HCT116 (cell line): ENCODE results near the gene CLCN4. TPM values are rescaled to one million over a fixed set of nuclear protein-coding genes. Genes with fewer than 3 reads are reported as not detected.

ENCODE experiments used
- ATAC-seq: fragments of 200-7000 bp; cut with Tn5 transposase; 2 replicates; pipeline ENCODE4 v1.9.1; 2020; ENCODE audit warnings: mild to moderate bottlenecking, moderate library complexity
- BruUV-seq: library from RNA; stranded (reverse); fragments of 400-500 nt; replicated peaks from 2 replicates; lab custom pipeline; 2021; lab: Mats Ljungman, UMichigan
- CTCF ChIA-PET: fragments of 300-600 bp; sonication (Branson Sonifier 250); formaldehyde crosslinking; loops from one replicate; lab custom pipeline; 2021; ENCODE audit warnings: antibody characterized with exemption; lab: Charles Lee
- POLR2A ChIA-PET: fragments of 300-600, 350-600 bp; sonication (Branson Sonifier 250); formaldehyde crosslinking; loops from one replicate; lab custom pipeline; 2021; ENCODE audit warnings: antibody characterized with exemption; lab: Charles Lee
- RAD21 ChIA-PET, 2 experiments: fragments of 300-600 bp; sonication (Branson Sonifier 250); formaldehyde crosslinking; loops; one replicate each; lab custom pipeline; 2023; ENCODE audit warnings: low total read pairs in 2 of 2; ENCODE audit not compliant: uncharacterized antibody in 2 of 2, unreplicated experiment in 2 of 2, low non-redundant PET in 1 of 2; lab: Charles Lee
- DNase-seq: peaks from one replicate; pipeline ENCODE4 v3.0.0-alpha.2; 2010; ENCODE audit warnings: low read depth, low spot score
- H2AFZ ChIP-seq: fragments of 200-600 bp; shearing (Covaris generic), sonication (generic); 2 replicates; pipeline ENCODE4 v1.6.1; 2017; ENCODE audit warnings: low read depth, mixed run types, mixed read lengths, antibody characterized with exemption, low read length; ENCODE audit not compliant: poor library complexity, severe bottlenecking
- H3K27ac ChIP-seq: 2 replicates; pipeline ENCODE4 v1.5.1; 2012; ENCODE audit warnings: low read depth, low read length
- H3K27me3 ChIP-seq: fragments of 200-600 bp; sonication (generic); 2 replicates; pipeline ENCODE4 v1.6.1; 2016; ENCODE audit warnings: mixed run types, low read length, mixed read lengths; ENCODE audit not compliant: insufficient read depth
- H3K36me3 ChIP-seq, 2 experiments: fragments of 200-500 bp in 1 of 2; fragments of 200-600 bp in 1 of 2; sonication (Bioruptor generic) in 1 of 2; sonication (generic) in 1 of 2; 2 replicates each; pipeline versions ENCODE4 v1.5.1 to v1.6.1; 2014 to 2016; ENCODE audit warnings: low read length in 2 of 2, inconsistent platforms in 1 of 2, mixed read lengths in 1 of 2, mixed run types in 1 of 2; ENCODE audit not compliant: insufficient read depth in 2 of 2, control insufficient read depth in 1 of 2
- H3K4me1 ChIP-seq, 2 experiments: fragments of 200-600 bp in 1 of 2; sonication (generic) in 1 of 2; 2 replicates each; pipeline versions ENCODE4 v1.5.1 to v1.6.1; 2012 to 2017; ENCODE audit warnings: low read length in 2 of 2, inconsistent platforms in 1 of 2, mild to moderate bottlenecking in 1 of 2, mixed read lengths in 1 of 2, mixed run types in 1 of 2, moderate library complexity in 1 of 2; ENCODE audit not compliant: insufficient read depth in 2 of 2, control insufficient read depth in 1 of 2
- H3K4me2 ChIP-seq: fragments of 200-600 bp; sonication (generic); 2 replicates; pipeline ENCODE4 v1.6.1; 2017; ENCODE audit warnings: mixed run types, low read length, mixed read lengths
- H3K4me3 ChIP-seq, 2 experiments: fragments of 200-600 bp in 1 of 2; sonication (generic) in 1 of 2; replicated peaks in 1 of 2; 2 replicates each; pipeline ENCODE4 v1.5.1; 2011 to 2016; ENCODE audit warnings: low read length in 2 of 2, control low read depth in 1 of 2, low read depth in 1 of 2, mild to moderate bottlenecking in 1 of 2, mixed read lengths in 1 of 2, mixed run types in 1 of 2
- H3K79me2 ChIP-seq: fragments of 200-600 bp; sonication (generic); 2 replicates; pipeline ENCODE4 v1.6.1; 2017; ENCODE audit warnings: mild to moderate bottlenecking, mixed run types, low read length, moderate library complexity, mixed read lengths; ENCODE audit not compliant: insufficient read depth
- H3K9ac ChIP-seq: fragments of 200-600 bp; sonication (generic); 2 replicates; pipeline ENCODE4 v1.6.1; 2016; ENCODE audit warnings: low read length, mixed read lengths
- H3K9me2 ChIP-seq: fragments of 200-600 bp; sonication (generic), shearing (Covaris generic); 2 replicates; pipeline ENCODE4 v1.6.1; 2017; ENCODE audit warnings: mixed run types, mild to moderate bottlenecking, moderate library complexity; ENCODE audit not compliant: insufficient read depth
- H3K9me3 ChIP-seq, 2 experiments: fragments of 200-500 bp in 1 of 2; fragments of 200-600 bp in 1 of 2; sonication (Bioruptor generic) in 1 of 2; sonication (generic) in 1 of 2; 2 replicates each; pipeline ENCODE4 v1.6.1; 2014 to 2017; ENCODE audit warnings: low read length in 2 of 2, mixed read lengths in 2 of 2, inconsistent platforms in 1 of 2, low read depth in 1 of 2, mild to moderate bottlenecking in 1 of 2, mixed run types in 1 of 2, moderate library complexity in 1 of 2; ENCODE audit not compliant: control insufficient read depth in 1 of 2, insufficient read depth in 1 of 2
- H4K20me1 ChIP-seq: fragments of 200-600 bp; sonication (generic), shearing (Covaris generic); 2 replicates; pipeline ENCODE4 v1.6.1; 2017; ENCODE audit warnings: mixed run types, mild to moderate bottlenecking, moderate library complexity; ENCODE audit not compliant: insufficient read depth
- ATF3 ChIP-seq: IDR thresholded peaks from 2 replicates; pipeline ENCODE4 v1.6.1; 2012
- CBX3 ChIP-seq: IDR thresholded peaks from 2 replicates; pipeline ENCODE4 v1.6.1; 2012; ENCODE audit warnings: low read depth
- CEBPB ChIP-seq: IDR thresholded peaks from 2 replicates; pipeline ENCODE4 v1.6.1; 2012; ENCODE audit warnings: low read depth
- EGR1 ChIP-seq: IDR thresholded peaks from 2 replicates; pipeline ENCODE4 v1.6.1; 2012; ENCODE audit warnings: low read depth
- ELF1 ChIP-seq: IDR thresholded peaks from 2 replicates; pipeline ENCODE4 v1.6.1; 2012; ENCODE audit warnings: low read depth, borderline replicate concordance
- EZH2phosphoT487 ChIP-seq: fragments of 200-600 bp; IDR thresholded peaks from 2 replicates; pipeline ENCODE4 v1.6.1; 2018; ENCODE audit warnings: antibody characterized with exemption, borderline replicate concordance
- FOSL1 ChIP-seq: IDR thresholded peaks from 2 replicates; pipeline ENCODE4 v1.6.1; 2012; ENCODE audit warnings: low read depth
- JUND ChIP-seq: IDR thresholded peaks from 2 replicates; pipeline ENCODE4 v1.6.1; 2012
- MAX ChIP-seq: IDR thresholded peaks from 2 replicates; pipeline ENCODE4 v1.6.1; 2012
- POLR2A ChIP-seq: IDR thresholded peaks from 2 replicates; pipeline ENCODE4 v1.7.0; 2011; ENCODE audit warnings: borderline replicate concordance; ENCODE audit not compliant: insufficient read depth, insufficient read length; ENCODE audit errors: extremely low read depth
- POLR2AphosphoS5 ChIP-seq: IDR thresholded peaks from 2 replicates; pipeline ENCODE4 v1.6.1; 2011; ENCODE audit warnings: mild to moderate bottlenecking, low read depth, low read length, moderate library complexity
- RAD21 ChIP-seq: IDR thresholded peaks from 2 replicates; pipeline ENCODE4 v1.6.1; 2012; ENCODE audit warnings: low read depth, mild to moderate bottlenecking
- SIN3A ChIP-seq: IDR thresholded peaks from 2 replicates; pipeline ENCODE4 v1.6.1; 2012; ENCODE audit warnings: low read depth
- SP1 ChIP-seq: IDR thresholded peaks from 2 replicates; pipeline ENCODE4 v1.6.1; 2012; ENCODE audit warnings: low read depth
- TCF7L2 ChIP-seq: IDR thresholded peaks from 2 replicates; pipeline ENCODE4 v1.7.0; 2011; ENCODE audit warnings: borderline replicate concordance, inconsistent platforms; ENCODE audit not compliant: insufficient read depth, insufficient read length; ENCODE audit errors: extremely low read depth
- YY1 ChIP-seq: IDR thresholded peaks from 2 replicates; pipeline ENCODE4 v1.6.1; 2011; ENCODE audit warnings: low read length, low read depth, moderate library complexity, mild to moderate bottlenecking; ENCODE audit not compliant: insufficient replicate concordance; ENCODE audit errors: extremely low read depth
- ZFX ChIP-seq: fragments of 450-650 bp; IDR thresholded peaks from 2 replicates; pipeline ENCODE4 v1.6.1; 2017
- ZNF274 ChIP-seq: fragments of 200-500 bp; sonication (Bioruptor generic); IDR thresholded peaks from 2 replicates; pipeline ENCODE4 v1.6.1; 2014; ENCODE audit warnings: mild to moderate bottlenecking, low read depth, low read length, inconsistent platforms
- intact Hi-C: fragments of 100-400 bp; cut with micrococcal nuclease; formaldehyde crosslinking; loops from 2 replicates; pipeline ENCODE4 v1.10.0; 2022
- total RNA-seq: library from RNA; stranded (reverse); gene quantifications from one replicate; pipeline ENCODE4 v1.2.1, GENCODE V29; 2021; ENCODE audit not compliant: unreplicated experiment

Gene CLCN4
- total RNA-seq, 1 experiment from 2014 or later = 3.1 TPM

DNA sequence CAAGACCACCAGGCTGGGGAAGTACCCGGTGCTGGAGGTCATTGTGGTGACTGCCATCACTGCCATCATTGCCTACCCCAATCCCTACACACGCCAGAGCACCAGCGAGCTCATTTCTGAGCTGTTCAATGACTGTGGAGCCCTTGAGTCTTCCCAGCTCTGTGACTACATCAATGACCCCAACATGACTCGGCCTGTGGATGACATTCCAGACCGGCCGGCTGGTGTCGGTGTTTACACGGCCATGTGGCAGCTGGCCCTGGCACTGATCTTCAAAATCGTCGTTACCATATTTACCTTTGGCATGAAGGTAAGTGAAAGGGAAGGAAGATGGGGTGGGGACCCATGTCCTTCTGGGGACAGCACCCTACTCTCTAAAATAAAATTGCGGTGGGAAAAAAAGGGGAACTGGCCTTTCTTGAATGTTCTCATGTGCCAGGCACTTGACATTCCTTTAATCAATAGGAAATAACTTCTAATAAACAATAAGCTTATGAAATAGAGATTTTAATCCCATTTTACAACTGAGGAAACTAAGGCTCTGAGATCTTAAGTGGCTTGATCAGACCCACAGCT is 51.6 kb downstream of the CLCN4 start:
- intact Hi-C loops = no loop called here
- ChIA-PET POLR2A (no interaction called here), RAD21 (no interaction called here), CTCF (no interaction called here)
- Histone ChIP-seq H3K9me2 (no peaks in the 10 kb centered on the region), H3K4me1 (no peaks in the 10 kb centered on the region), H3K9ac (no peak overlapping the region), H4K20me1 (no peaks in the 10 kb centered on the region), H2AFZ (no peak overlapping the region), H3K27ac (no peak overlapping the region), H3K27me3 (no peaks in the 10 kb centered on the region), H3K4me2 (no peak overlapping the region), H3K9me3 (no peaks in the 10 kb centered on the region), H3K4me3 (no peak overlapping the region), H3K79me2 (no peaks in the 10 kb centered on the region), H3K36me3 (no peaks in the 10 kb centered on the region)
- no TSS peak for BruUV-seq
- no peak for DNase-seq
- TF ChIP-seq EZH2phosphoT487 = no peak
- no peak for ATAC-seq

DNA sequence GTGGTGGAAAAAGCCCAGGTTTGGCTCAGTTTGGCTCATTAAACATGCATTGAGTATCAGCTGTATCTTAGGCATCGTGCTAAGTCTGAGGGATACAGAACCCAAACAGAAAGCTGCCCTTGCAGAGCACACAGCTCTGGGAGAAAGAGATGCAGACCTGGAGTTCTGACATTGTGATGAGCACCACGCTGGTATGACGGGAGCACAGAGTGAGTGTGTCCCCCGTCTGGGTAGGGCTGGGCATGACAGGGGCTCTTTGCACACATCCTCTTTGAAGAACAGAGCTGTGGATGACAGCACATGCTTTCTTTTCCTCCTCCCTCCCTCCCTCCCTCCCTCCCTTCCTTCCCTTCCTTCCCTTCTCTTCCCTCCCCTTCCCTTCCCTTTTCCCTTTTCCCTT is 52.2 kb downstream of the CLCN4 start:
- no peaks in the 10 kb centered on the region for H3K4me1 ChIP-seq
- H3K4me2 ChIP-seq = no peak overlapping the region
- H3K79me2 ChIP-seq = no peaks in the 10 kb centered on the region
- ATAC-seq = no peak
- TF ChIP-seq SP1 = no peak
- no peak for TF ChIP-seq CBX3
- no peak for TF ChIP-seq POLR2AphosphoS5
- TF ChIP-seq CEBPB = no peak
- TF ChIP-seq MAX = no peak
- no peak for TF ChIP-seq ZFX
- no peak for TF ChIP-seq POLR2A
- no peak for TF ChIP-seq SIN3A
- TF ChIP-seq ZNF274 = no peak
- no peak for TF ChIP-seq YY1
- TF ChIP-seq TCF7L2 = no peak
- TF ChIP-seq RAD21 = no peak
- no peak for TF ChIP-seq JUND
- no peak for TF ChIP-seq ELF1
- TF ChIP-seq EGR1 = no peak
- no peak for TF ChIP-seq FOSL1
- no peak for TF ChIP-seq EZH2phosphoT487
- no peak for TF ChIP-seq ATF3
- TF ChIP-seq, all 23 proteins: peak for 0
- H3K9me3 ChIP-seq = no peaks in the 10 kb centered on the region
- CTCF ChIA-PET = no interaction called here
- RAD21 ChIA-PET = no interaction called here
- no peak overlapping the region for H2AFZ ChIP-seq
- POLR2A ChIA-PET = no interaction called here
- H3K27ac ChIP-seq = no peak overlapping the region
- no TSS peak for BruUV-seq
- no peaks in the 10 kb centered on the region for H3K36me3 ChIP-seq
- intact Hi-C loops = no loop called here
- no peak for DNase-seq
- H3K4me3 ChIP-seq = no peak overlapping the region
- no peaks in the 10 kb centered on the region for H3K9me2 ChIP-seq
- no peak overlapping the region for H3K9ac ChIP-seq
- H4K20me1 ChIP-seq = no peaks in the 10 kb centered on the region
- H3K27me3 ChIP-seq = no peaks in the 10 kb centered on the region
